ENCODE data around the gene LRRC53. TPM values are rescaled to one million over a fixed set of nuclear protein-coding genes. Genes with fewer than 3 reads are reported as not detected.

Gene LRRC53
- polyA plus RNA-seq, 1 donor (not counting 4 experiments of a cell fraction or from before 2014, with no cell fraction given), result not detected

GRCh38 chr1:74455390-74455789 lies 57.0 kb downstream of the LRRC53 start:
- H3K9me3 ChIP-seq (ENCODE audit: control insufficient read depth, low read depth, low read length), result no peaks in the 10 kb centered on the region
- H4K20me1 ChIP-seq (ENCODE audit: control insufficient read depth, extremely low read depth, insufficient read depth, low read length), result no peaks in the 10 kb centered on the region
- H3K9me1 ChIP-seq (ENCODE audit: control insufficient read depth, extremely low read depth, insufficient read depth, low read length), result no peaks in the 10 kb centered on the region
- dilution Hi-C loops (cut with MboI; ENCODE audit: extremely low pct_ligation_motif_present, low sequenced_read_pairs), result no loop called here
- no peaks in the 10 kb centered on the region for H3K27me3 ChIP-seq (ENCODE audit: control insufficient read depth, extremely low read depth, insufficient read depth, low read length)
- FAIRE-seq (no peak), DNase-seq (ENCODE audit: low read depth, low spot score) (no peak)
- H3K4me1 ChIP-seq (ENCODE audit: control insufficient read depth, extremely low read depth, insufficient read depth, low read length), result no peaks in the 10 kb centered on the region
- H3K9ac ChIP-seq (ENCODE audit: control insufficient read depth, extremely low read depth, insufficient read depth, low read length), result no peak overlapping the region
- TF ChIP-seq CTCF (optimal IDR thresholded peaks at IDR 0.05 in 1 of 3, IDR thresholded peaks at IDR 0.05 in 1 of 3, conservative IDR thresholded peaks at IDR 0.05 in 1 of 3; ENCODE audit: extremely low read depth in 1 of 3, insufficient read depth in 2 of 3, low read length in 3 of 3) (no peak), EZH2 (IDR thresholded peaks at IDR 0.05; ENCODE audit: low read length) (no peak)
- no peak overlapping the region for H3K4me3 ChIP-seq (ENCODE audit: control insufficient read depth in 2 of 3, extremely low read depth in 1 of 3, insufficient read depth in 2 of 3, low read depth in 1 of 3, low read length in 3 of 3)
- no peak overlapping the region for H2AFZ ChIP-seq (ENCODE audit: control insufficient read depth, low read length)
- H3K4me2 ChIP-seq (ENCODE audit: control insufficient read depth, extremely low read depth, insufficient read depth, low read depth, low read length), result no peak overlapping the region
- no peaks in the 10 kb centered on the region for H3K36me3 ChIP-seq (ENCODE audit: control insufficient read depth in 2 of 2, extremely low read depth in 1 of 2, insufficient read depth in 2 of 2, low read length in 2 of 2)
- no peak overlapping the region for H3K27ac ChIP-seq (ENCODE audit: control insufficient read depth, insufficient read depth, low read length)
- no peaks in the 10 kb centered on the region for H3K79me2 ChIP-seq (ENCODE audit: control insufficient read depth, insufficient read depth, low read length)

- no peak overlapping the region for H3K4me2 ChIP-seq (ENCODE audit: control insufficient read depth, extremely low read depth, insufficient read depth, low read depth, low read length)
- dilution Hi-C loops (cut with MboI; ENCODE audit: extremely low pct_ligation_motif_present, low sequenced_read_pairs), result no loop called here
- no peaks in the 10 kb centered on the region for H4K20me1 ChIP-seq (ENCODE audit: control insufficient read depth, extremely low read depth, insufficient read depth, low read length)
- no peak overlapping the region for H3K9ac ChIP-seq (ENCODE audit: control insufficient read depth, extremely low read depth, insufficient read depth, low read length)
- H3K36me3 ChIP-seq (ENCODE audit: control insufficient read depth in 2 of 2, extremely low read depth in 1 of 2, insufficient read depth in 2 of 2, low read length in 2 of 2), result no peaks in the 10 kb centered on the region
- TF ChIP-seq CTCF (optimal IDR thresholded peaks at IDR 0.05 in 1 of 3, IDR thresholded peaks at IDR 0.05 in 1 of 3, conservative IDR thresholded peaks at IDR 0.05 in 1 of 3; ENCODE audit: extremely low read depth in 1 of 3, insufficient read depth in 2 of 3, low read length in 3 of 3) (no peak), EZH2 (IDR thresholded peaks at IDR 0.05; ENCODE audit: low read length) (no peak)
- no peaks in the 10 kb centered on the region for H3K9me3 ChIP-seq (ENCODE audit: control insufficient read depth, low read depth, low read length)
- H3K79me2 ChIP-seq (ENCODE audit: control insufficient read depth, insufficient read depth, low read length), result no peaks in the 10 kb centered on the region
- H3K27ac ChIP-seq (ENCODE audit: control insufficient read depth, insufficient read depth, low read length), result no peak overlapping the region
- H2AFZ ChIP-seq (ENCODE audit: control insufficient read depth, low read length), result no peak overlapping the region
- no peak overlapping the region for H3K4me3 ChIP-seq (ENCODE audit: control insufficient read depth in 2 of 3, extremely low read depth in 1 of 3, insufficient read depth in 2 of 3, low read depth in 1 of 3, low read length in 3 of 3)
- H3K9me1 ChIP-seq (ENCODE audit: control insufficient read depth, extremely low read depth, insufficient read depth, low read length), result no peaks in the 10 kb centered on the region
- DNase-seq (ENCODE audit: low read depth, low spot score) (no peak), FAIRE-seq (no peak)
- H3K4me1 ChIP-seq (ENCODE audit: control insufficient read depth, extremely low read depth, insufficient read depth, low read length), result no peaks in the 10 kb centered on the region
- no peaks in the 10 kb centered on the region for H3K27me3 ChIP-seq (ENCODE audit: control insufficient read depth, extremely low read depth, insufficient read depth, low read length)
These were observed 59.1 kb downstream of the LRRC53 start for GRCh38 chr1:74453277-74453676.
